Right atrium auricular region (tissue), 2 donors: ENCODE data around the gene CREB5. TPM values are rescaled to one million over a fixed set of nuclear protein-coding genes. Genes with fewer than 3 reads are reported as not detected.

ENCODE experiments used
- DNase-seq: peaks from one replicate; pipeline ENCODE4 v3.0.0-alpha.2; 2019; ENCODE audit warnings: low spot score
- H3K27ac ChIP-seq, 2 donors: fragments of 200-600 bp; sonication (generic); 1 replicate in 1 of 2; 2 replicates in 1 of 2; pipeline ENCODE4 v1.5.1; 2016 to 2019
- H3K27me3 ChIP-seq, 2 donors: fragments of 200-600 bp; sonication (generic); one replicate each; pipeline versions ENCODE4 v1.5.1 to v1.6.0; 2017 to 2019
- H3K36me3 ChIP-seq: fragments of 200-600 bp; sonication (generic); one replicate; pipeline ENCODE4 v1.5.1; 2016
- H3K4me1 ChIP-seq, 2 donors: fragments of 200-600 bp; sonication (generic); one replicate each; pipeline versions ENCODE4 v1.5.1 to v1.6.0; 2017 to 2019
- H3K4me3 ChIP-seq, 2 donors: fragments of 200-600 bp; sonication (generic); 1 replicate in 1 of 2; 2 replicates in 1 of 2; pipeline ENCODE4 v1.5.1; 2017 to 2019; ENCODE audit warnings: mild to moderate bottlenecking in 1 of 2, moderate library complexity in 1 of 2
- H3K9me3 ChIP-seq, 2 donors: fragments of 200-600 bp; sonication (generic); one replicate each; pipeline ENCODE4 v1.5.1; 2019
- CTCF ChIP-seq, 2 donors: fragments of 200-600 bp; sonication (generic); IDR thresholded peaks; one replicate each; pipeline ENCODE4 v1.5.1; 2019; ENCODE audit warnings: antibody characterized with exemption in 2 of 2
- total RNA-seq, 2 donors: library from RNA; depleted of rRNA; stranded (reverse); fragments of >200 nt; gene quantifications; one replicate each; pipeline ENCODE4 v1.1.0, GENCODE V29; 2016

The CREB5 gene
- total RNA-seq, 2 donors from 2014 or later: 10.5 to 20.8 TPM

- H3K9me3 ChIP-seq: no peaks in the 10 kb centered on the region
- H3K27ac ChIP-seq: peak overlapping the region; percentile 46 to 66
- peak; percentile 71 for DNase-seq
- no peak for TF ChIP-seq CTCF (IDR thresholded peaks at IDR 0.05)
- H3K4me1 ChIP-seq: peaks cover 0 to 8% of the 10 kb centered on the region in 2 donors
- no peaks in the 10 kb centered on the region for H3K27me3 ChIP-seq
- no peak overlapping the region for H3K4me3 ChIP-seq
- no peaks in the 10 kb centered on the region for H3K36me3 ChIP-seq
Observed at GRCh38 chr7:28473571-28474281, 61.4 kb downstream of the CREB5 start.

GRCh38 chr7:28474282-28474638 lies 61.9 kb downstream of the CREB5 start:
- H3K27me3 ChIP-seq: no peaks in the 10 kb centered on the region
- no peaks in the 10 kb centered on the region for H3K36me3 ChIP-seq
- no peak overlapping the region for H3K4me3 ChIP-seq
- DNase-seq: no peak
- no peak for TF ChIP-seq CTCF (IDR thresholded peaks at IDR 0.05)
- H3K9me3 ChIP-seq: no peaks in the 10 kb centered on the region
- H3K4me1 ChIP-seq: peaks cover 0 to 13% of the 10 kb centered on the region in 2 donors
- H3K27ac ChIP-seq: peak overlapping the region; percentile 46 to 66

- no peaks in the 10 kb centered on the region for H3K9me3 ChIP-seq
- DNase-seq: no peak
Observed at GRCh38 chr7:28474640-28475039, 62.3 kb downstream of the CREB5 start.

DNA sequence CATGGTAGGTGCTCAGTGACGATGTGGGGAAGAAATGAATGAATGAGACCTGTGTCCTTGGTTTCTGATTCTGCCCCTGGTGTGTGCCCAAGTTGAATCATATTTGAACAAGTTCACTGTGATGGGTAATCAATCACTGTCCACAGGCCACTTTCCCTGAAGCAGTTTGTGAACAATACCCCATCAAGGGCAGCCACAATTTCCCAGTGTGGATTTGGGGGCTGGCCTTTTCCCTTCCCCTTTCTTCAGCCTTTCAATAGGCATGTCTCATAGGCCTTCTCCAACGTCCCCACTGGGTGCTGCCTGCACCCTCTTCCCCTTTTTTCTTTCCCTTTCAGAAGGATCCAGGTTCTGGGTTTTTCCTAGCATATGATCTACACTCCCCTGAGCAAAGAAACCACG lies 64.7 kb downstream of the CREB5 start:
- Histone ChIP-seq H3K36me3 (no peaks in the 10 kb centered on the region), H3K9me3 (no peaks in the 10 kb centered on the region), H3K4me3 (no peak overlapping the region), H3K4me1 (peaks cover 0 to 14% of the 10 kb centered on the region in 2 donors), H3K27ac (no peak overlapping the region), H3K27me3 (no peaks in the 10 kb centered on the region)
- no peak for DNase-seq
- no peak for TF ChIP-seq CTCF (IDR thresholded peaks at IDR 0.05)

More at GRCh38 chr7:28474640-28475039, 62.3 kb downstream of the CREB5 start:
- Histone ChIP-seq H3K27me3 (no peaks in the 10 kb centered on the region), H3K27ac (peak overlapping the region; percentile 46 to 66), H3K4me3 (no peak overlapping the region), H3K36me3 (no peaks in the 10 kb centered on the region), H3K4me1 (peaks cover 0 to 14% of the 10 kb centered on the region in 2 donors)
- TF ChIP-seq CTCF (IDR thresholded peaks at IDR 0.05): no peak

GRCh38 chr7:28478656-28479055 lies 66.3 kb downstream of the CREB5 start:
- Histone ChIP-seq H3K27me3 (no peaks in the 10 kb centered on the region), H3K4me1 (peaks cover 0 to 9% of the 10 kb centered on the region in 2 donors), H3K36me3 (no peaks in the 10 kb centered on the region), H3K27ac (no peak overlapping the region), H3K9me3 (no peaks in the 10 kb centered on the region), H3K4me3 (no peak overlapping the region)
- DNase-seq: no peak
- TF ChIP-seq CTCF (IDR thresholded peaks at IDR 0.05): no peak

DNA sequence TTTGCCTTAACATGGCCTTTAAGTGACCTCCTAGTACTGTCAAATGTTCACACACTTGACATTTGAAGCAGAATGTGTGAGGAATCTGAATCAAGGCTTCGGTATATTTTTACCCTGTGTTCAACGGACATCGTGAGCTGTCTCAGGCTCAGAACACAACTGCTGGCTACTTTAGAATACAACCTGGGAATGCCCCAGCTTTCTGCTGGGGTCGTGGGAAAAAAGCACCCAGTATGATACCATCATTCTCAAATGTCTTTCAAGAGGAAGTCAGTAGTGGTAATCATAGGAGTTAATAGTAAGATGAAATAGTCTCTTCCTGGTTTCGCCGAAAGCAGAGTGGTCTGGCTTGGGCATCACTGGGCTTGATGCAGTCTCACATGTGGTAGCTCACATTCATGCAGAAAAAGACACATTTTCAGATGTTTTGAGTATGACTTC lies 67.2 kb downstream of the CREB5 start:
- TF ChIP-seq CTCF (IDR thresholded peaks at IDR 0.05): no peak
- Histone ChIP-seq H3K36me3 (no peaks in the 10 kb centered on the region), H3K4me1 (peaks cover 0 to 8% of the 10 kb centered on the region in 2 donors), H3K9me3 (no peaks in the 10 kb centered on the region), H3K27ac (no peak overlapping the region), H3K27me3 (no peaks in the 10 kb centered on the region), H3K4me3 (no peak overlapping the region)
- DNase-seq: no peak
